LNCAP (cell line): ENCODE measurements around the gene HOXB1.

Experiments
- TF ChIP-seq, protein P1 (sequence below): fragments of 450-650 bp; IDR thresholded peaks from 2 replicates; pipeline ENCODE4 v1.5.1; 2017; ENCODE audit warnings: mild to moderate bottlenecking

Gene HOXB1

DNA sequence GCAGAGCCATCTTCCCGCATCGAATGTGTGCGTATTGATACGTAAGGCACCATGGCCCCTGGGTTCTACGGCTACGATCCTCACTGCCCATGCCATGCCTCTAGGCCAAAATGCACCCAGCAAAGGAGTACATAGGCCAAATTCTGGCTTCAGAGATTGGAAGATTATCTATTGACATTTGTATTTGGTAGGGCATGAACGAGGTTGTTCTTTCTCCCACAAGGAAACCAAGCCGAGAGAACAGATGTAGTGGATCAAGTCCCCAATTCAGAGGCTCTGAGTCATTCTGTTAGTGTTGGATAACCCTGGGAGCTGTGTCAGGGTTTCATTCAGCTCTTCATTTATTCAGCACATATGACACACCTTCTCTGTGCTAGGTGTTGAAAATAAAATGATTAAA is 36.5 kb downstream of the HOXB1 start:
- TF ChIP-seq, protein P1, sequence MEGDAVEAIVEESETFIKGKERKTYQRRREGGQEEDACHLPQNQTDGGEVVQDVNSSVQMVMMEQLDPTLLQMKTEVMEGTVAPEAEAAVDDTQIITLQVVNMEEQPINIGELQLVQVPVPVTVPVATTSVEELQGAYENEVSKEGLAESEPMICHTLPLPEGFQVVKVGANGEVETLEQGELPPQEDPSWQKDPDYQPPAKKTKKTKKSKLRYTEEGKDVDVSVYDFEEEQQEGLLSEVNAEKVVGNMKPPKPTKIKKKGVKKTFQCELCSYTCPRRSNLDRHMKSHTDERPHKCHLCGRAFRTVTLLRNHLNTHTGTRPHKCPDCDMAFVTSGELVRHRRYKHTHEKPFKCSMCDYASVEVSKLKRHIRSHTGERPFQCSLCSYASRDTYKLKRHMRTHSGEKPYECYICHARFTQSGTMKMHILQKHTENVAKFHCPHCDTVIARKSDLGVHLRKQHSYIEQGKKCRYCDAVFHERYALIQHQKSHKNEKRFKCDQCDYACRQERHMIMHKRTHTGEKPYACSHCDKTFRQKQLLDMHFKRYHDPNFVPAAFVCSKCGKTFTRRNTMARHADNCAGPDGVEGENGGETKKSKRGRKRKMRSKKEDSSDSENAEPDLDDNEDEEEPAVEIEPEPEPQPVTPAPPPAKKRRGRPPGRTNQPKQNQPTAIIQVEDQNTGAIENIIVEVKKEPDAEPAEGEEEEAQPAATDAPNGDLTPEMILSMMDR, result no peak

DNA sequence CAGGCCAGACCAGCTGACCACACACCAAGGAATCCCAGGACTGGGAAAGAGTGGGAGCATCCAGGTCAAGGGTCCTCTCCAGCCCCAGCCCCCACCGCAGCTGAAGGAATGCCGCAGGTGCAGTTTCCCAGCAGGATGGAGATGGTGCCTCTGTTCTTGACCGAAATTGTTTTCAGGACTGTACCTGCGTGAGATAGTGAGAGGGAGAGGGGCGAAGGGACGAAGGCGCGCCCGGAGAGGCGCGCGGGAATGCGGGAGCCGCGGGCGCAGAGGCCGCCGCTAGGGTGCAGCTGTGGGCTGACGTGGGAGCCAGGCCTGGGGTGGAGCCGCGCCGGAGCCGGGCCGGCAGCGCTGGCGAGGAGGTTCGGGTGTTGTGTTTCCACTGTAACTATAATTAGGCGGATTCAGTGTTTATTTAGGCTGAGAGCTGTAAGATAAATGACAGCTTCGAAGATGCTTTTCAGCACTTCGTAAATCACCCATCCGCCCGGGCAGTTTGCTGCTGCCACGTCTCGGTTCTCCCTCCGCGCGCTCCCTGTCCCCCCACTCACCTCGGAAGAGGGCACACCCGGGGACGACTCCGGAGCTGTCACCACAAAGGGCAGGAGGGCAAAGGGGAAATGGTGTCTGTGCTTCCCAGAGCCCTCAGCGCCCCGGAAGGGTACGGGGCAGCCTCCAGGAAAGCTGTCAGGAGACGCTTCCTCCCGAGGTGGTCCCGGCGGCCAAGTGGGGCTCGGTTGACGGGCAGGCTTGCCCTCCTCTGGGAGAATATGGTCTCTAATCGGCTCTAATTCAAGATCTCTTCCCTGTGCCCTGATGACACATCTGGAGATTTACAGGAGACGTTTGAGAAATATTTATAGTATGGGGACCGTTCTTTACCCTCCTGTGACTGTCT is 38.2 kb downstream of the HOXB1 start:
- TF ChIP-seq, protein P1, result peak; percentile 95

DNA sequence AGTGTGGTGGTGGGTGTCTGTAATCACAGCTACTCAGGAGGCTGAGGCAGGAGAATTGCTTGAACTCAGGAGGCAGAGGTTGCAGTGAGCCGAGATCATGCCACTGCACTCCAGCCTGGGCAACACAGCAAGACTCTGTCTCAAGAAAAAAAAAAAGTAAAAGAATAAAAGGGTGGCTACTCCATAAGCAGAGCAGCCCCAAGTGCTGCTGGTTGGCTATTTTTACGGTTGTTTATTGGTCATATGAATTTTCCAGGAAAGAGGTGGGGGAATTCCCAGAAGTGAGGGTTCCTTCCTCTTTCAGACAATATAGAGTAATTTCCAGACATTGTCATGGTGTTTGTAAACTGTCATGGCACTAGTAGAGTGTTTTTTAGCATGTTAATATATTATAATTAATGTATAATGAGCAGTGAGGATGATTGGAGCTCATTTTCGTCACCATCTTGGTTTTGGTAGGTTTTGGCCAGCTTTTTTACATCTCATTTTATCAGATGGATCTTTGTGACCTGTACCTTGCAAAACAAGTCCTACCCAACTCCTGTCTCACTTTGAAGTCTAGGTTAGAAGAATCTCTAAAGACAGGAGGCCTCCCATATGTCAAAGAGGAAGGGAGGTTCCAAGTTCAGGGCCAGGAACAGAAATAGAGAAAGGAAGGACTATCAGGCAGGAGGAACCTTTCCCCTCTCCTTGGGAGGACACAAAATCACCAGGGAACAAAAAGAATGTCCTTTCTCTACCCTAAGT is 39.1 kb downstream of the HOXB1 start:
- TF ChIP-seq, protein P1, result no peak

DNA sequence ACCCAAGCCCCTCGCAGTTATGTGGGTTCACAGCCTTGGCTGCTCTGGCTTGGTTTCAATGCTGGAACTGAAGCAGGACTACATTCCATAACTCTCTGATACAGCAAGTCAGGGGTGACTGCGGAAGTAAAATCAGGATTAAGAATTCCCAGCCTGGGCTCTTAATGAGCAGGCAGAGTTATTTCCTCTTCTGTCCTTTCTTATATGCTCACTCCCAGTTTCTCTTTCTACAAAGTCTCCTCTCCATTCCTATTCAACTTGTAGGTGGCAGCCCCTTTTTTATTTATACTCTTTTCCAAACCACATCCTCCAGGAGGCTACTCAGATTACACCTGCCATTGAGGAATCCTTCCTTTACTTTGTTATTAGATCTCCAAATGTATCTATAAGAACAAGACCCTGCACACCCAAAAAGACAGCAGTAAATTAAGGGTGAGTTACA is 40.3 kb downstream of the HOXB1 start:
- TF ChIP-seq, protein P1, result no peak

DNA sequence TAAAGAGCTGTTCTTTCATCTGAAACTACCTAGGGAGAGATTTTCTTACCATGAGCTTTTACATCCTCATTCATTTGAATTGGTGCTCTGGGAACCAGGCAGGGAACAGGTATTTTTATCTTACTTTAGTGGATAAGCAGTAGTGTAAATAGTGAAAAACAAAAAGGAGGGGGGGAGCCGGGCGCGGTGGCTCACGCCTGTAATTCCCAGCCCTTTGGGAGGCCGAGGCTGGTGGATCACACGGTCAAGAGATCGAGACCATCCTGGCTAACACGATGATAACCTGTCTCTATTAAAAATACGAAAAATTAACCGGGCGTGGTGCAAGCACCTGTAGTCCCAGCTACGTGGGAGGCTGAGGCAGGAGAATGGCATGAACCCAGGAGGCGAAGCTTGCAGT is 41.0 kb downstream of the HOXB1 start:
- TF ChIP-seq, protein P1, result no peak

DNA sequence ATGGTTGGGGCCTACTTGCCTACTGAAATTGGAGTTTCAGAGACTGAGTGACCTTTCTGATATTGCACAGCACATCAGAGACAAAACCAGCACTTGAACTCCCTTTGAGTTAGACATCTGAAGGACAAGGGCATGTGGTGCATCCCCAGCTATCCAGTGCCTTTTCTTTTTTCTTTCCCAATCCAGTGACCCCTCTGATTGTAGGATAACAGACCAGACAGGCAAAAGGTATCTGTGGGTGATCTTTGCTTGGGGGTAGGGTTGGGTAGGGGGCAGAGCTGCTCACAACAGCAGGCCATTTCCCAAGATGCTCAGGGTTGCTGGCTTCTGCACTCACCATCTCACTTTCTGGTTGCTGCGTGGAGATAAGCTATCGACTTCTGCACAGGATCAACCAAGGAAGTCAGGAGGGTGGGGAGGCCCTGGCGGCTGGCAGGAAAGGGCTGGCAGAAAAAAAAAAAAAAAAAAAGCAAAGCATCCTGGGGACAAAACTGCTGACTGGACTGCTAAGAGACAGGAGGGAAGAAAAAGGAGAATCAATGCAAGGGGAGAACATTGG is 42.2 kb downstream of the HOXB1 start:
- TF ChIP-seq, protein P1, result no peak

DNA sequence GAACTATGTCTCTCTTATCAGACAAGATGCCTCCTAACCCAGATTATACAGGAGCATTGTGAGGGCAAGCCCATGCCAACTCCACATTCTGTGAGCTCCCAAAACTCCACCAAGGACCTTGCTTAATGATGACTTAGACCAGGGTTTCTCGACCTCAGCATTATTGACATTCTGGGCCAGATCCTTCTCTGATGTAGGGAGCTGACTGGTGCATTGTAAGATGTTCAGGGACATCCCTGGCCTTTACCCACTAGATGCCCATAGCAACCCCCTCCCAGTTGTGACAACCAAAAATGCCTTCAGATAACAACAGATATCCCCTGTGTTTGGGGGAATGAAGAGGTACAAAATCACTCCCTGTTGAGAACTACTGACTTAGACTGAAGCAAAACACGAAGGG is 43.6 kb downstream of the HOXB1 start:
- TF ChIP-seq, protein P1, result no peak
